ENCODE results near the gene CHMP2B.

Gene CHMP2B

DNA sequence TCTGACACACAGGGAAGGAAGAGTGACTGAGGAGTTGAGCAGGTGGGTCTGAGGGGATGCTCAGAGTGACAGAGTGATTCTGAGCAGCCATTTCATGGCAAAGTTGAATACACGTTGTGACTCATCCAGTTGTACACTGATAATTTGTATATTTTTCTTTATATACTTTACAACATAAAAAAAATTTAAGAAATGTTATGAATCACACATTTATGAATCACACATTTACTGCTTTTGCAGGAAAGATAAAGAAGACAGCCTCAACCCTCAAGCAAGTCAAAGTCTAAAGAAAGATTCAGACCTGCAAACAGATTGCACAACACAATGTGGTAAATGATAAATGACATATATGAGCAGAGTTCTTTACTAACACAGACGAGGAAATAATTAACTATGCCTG is 21.0 kb upstream of the CHMP2B start:
- TF ChIP-seq, protein P1, sequence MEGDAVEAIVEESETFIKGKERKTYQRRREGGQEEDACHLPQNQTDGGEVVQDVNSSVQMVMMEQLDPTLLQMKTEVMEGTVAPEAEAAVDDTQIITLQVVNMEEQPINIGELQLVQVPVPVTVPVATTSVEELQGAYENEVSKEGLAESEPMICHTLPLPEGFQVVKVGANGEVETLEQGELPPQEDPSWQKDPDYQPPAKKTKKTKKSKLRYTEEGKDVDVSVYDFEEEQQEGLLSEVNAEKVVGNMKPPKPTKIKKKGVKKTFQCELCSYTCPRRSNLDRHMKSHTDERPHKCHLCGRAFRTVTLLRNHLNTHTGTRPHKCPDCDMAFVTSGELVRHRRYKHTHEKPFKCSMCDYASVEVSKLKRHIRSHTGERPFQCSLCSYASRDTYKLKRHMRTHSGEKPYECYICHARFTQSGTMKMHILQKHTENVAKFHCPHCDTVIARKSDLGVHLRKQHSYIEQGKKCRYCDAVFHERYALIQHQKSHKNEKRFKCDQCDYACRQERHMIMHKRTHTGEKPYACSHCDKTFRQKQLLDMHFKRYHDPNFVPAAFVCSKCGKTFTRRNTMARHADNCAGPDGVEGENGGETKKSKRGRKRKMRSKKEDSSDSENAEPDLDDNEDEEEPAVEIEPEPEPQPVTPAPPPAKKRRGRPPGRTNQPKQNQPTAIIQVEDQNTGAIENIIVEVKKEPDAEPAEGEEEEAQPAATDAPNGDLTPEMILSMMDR (IDR thresholded peaks at IDR 0.05; ENCODE audit: low read depth, low read length), result no peak
- DNase-seq (ENCODE audit: extremely low read depth, low read depth), result peak; percentile 14

GRCh38 chr3:87206635-87207034 is 20.5 kb upstream of the CHMP2B start:
- TF ChIP-seq, protein P1 (IDR thresholded peaks at IDR 0.05; ENCODE audit: low read depth, low read length), result no peak

DNA sequence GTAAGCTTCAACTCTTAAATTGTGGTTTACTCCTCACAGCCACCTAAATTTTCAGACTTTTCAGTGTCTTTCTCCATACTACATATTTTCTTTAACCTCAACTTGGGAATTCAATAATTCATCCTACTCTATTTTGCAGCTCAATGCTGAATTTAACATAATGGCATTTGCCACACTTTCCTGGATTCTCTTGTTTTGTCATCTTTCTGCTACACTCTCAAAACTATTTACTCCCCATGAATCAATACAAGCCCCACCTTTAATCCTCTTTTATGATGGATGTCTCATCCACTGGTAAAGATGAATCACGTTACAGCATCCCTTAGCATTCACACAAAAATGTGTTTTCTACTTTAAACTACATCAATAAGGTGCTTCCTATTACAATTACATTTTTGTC is 19.6 kb upstream of the CHMP2B start:
- DNase-seq (ENCODE audit: extremely low read depth, low read depth), result no peak
- TF ChIP-seq, protein P1 (IDR thresholded peaks at IDR 0.05; ENCODE audit: low read depth, low read length), result no peak

More at GRCh38 chr3:87206635-87207034, 20.5 kb upstream of the CHMP2B start:
- DNase-seq (ENCODE audit: extremely low read depth, low read depth), result no peak

- TF ChIP-seq, protein P1 (IDR thresholded peaks at IDR 0.05; ENCODE audit: low read depth, low read length), result no peak
- DNase-seq (ENCODE audit: extremely low read depth, low read depth), result no peak
These were observed 18.0 kb upstream of the CHMP2B start for GRCh38 chr3:87209111-87209510.

DNA sequence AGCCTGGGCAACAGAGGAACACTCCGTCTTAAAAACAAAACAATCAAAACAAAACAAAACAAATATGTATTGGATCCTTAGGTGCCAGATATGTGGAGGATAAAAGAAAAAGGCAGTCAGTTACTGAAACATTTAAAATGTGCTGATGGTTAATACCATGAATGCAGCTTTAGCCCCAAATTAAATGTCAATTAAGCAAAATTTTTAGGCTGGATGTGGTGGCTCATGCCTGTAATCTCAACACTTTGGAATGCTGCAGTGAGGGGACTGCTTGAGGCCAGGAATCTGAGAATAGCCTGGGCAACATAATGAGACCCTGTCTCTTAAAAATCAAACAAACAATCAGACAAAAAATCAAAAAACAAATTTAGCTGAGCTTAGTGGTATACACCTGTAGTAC is 8.5 kb upstream of the CHMP2B start:
- TF ChIP-seq, protein P1 (IDR thresholded peaks at IDR 0.05; ENCODE audit: low read depth, low read length), result no peak
- no peak for DNase-seq (ENCODE audit: extremely low read depth, low read depth)

GRCh38 chr3:87219611-87220010 is 7.5 kb upstream of the CHMP2B start:
- TF ChIP-seq, protein P1 (IDR thresholded peaks at IDR 0.05; ENCODE audit: low read depth, low read length), result no peak
- no peak for DNase-seq (ENCODE audit: extremely low read depth, low read depth)

- no peak for DNase-seq (ENCODE audit: extremely low read depth, low read depth)
- TF ChIP-seq, protein P1 (IDR thresholded peaks at IDR 0.05; ENCODE audit: low read depth, low read length), result no peak
These were observed 1.4 kb upstream of the CHMP2B start for GRCh38 chr3:87225659-87226058.

All from AG09319 (cell line).